H9 (cell line): ENCODE measurements around the gene DLX6. TPM values are rescaled to one million over a fixed set of nuclear protein-coding genes. Genes with fewer than 3 reads are reported as not detected.

Source experiments
- DNase-seq: peaks from one replicate; pipeline ENCODE4 v3.0.0-alpha.2; 2017
- H2AFZ ChIP-seq: one replicate; pipeline ENCODE4 v1.6.1; 2013; ENCODE audit warnings: mild to moderate bottlenecking, low read length, control low read depth, moderate library complexity
- H2AK5ac ChIP-seq: 2 replicates; pipeline ENCODE4 v1.6.1; 2013; ENCODE audit warnings: low read length, control low read depth, mixed read lengths; ENCODE audit not compliant: insufficient read length
- H2BK120ac ChIP-seq: one replicate; pipeline ENCODE4 v1.6.1; 2013; ENCODE audit warnings: low read depth, mild to moderate bottlenecking, low read length, control low read depth, inconsistent platforms; ENCODE audit not compliant: poor library complexity, severe bottlenecking
- H2BK12ac ChIP-seq: 2 replicates; pipeline ENCODE4 v1.6.1; 2013; ENCODE audit warnings: low read length, control low read depth, mixed read lengths, low read depth; ENCODE audit not compliant: insufficient read length
- H2BK15ac ChIP-seq: 2 replicates; pipeline ENCODE4 v1.6.1; 2013; ENCODE audit warnings: low read depth, low read length, control low read depth
- H2BK20ac ChIP-seq: one replicate; pipeline ENCODE4 v1.6.1; 2013; ENCODE audit warnings: low read depth, mild to moderate bottlenecking, low read length, control low read depth, inconsistent platforms; ENCODE audit not compliant: poor library complexity, severe bottlenecking
- H2BK5ac ChIP-seq: 2 replicates; pipeline ENCODE4 v1.6.1; 2013; ENCODE audit warnings: low read length, control low read depth, mixed read lengths; ENCODE audit not compliant: insufficient read length
- H3K14ac ChIP-seq: 2 replicates; pipeline ENCODE4 v1.6.1; 2013; ENCODE audit warnings: low read length, control low read depth; ENCODE audit not compliant: insufficient read depth
- H3K18ac ChIP-seq: 2 replicates; pipeline ENCODE4 v1.6.1; 2013; ENCODE audit warnings: low read depth, mild to moderate bottlenecking, mixed read lengths, low read length, control low read depth; ENCODE audit not compliant: insufficient read length
- H3K23ac ChIP-seq: 2 replicates; pipeline ENCODE4 v1.6.1; 2013; ENCODE audit warnings: low read length, control low read depth, mixed read lengths, low read depth; ENCODE audit not compliant: insufficient read length
- H3K23me2 ChIP-seq: 2 replicates; pipeline ENCODE4 v1.6.1; 2013; ENCODE audit warnings: low read depth, mild to moderate bottlenecking, mixed read lengths, low read length, control low read depth; ENCODE audit not compliant: insufficient read length, poor library complexity, severe bottlenecking
- H3K27ac ChIP-seq: 2 replicates; pipeline ENCODE4 v1.5.1; 2013; ENCODE audit warnings: low read length, control low read depth, mixed read lengths, low read depth; ENCODE audit not compliant: insufficient read length
- H3K27me3 ChIP-seq: 2 replicates; pipeline ENCODE4 v1.6.1; 2013; ENCODE audit warnings: low read length, control low read depth, inconsistent platforms; ENCODE audit not compliant: insufficient read depth
- H3K4ac ChIP-seq: 2 replicates; pipeline ENCODE4 v1.6.1; 2013; ENCODE audit warnings: low read depth, mild to moderate bottlenecking, control low read depth, inconsistent platforms, low read length, moderate library complexity
- H3K4me1 ChIP-seq: 2 replicates; pipeline ENCODE4 v1.6.1; 2013; ENCODE audit warnings: low read length, control low read depth, inconsistent platforms; ENCODE audit not compliant: insufficient read depth
- H3K4me2 ChIP-seq: 2 replicates; pipeline ENCODE4 v1.6.1; 2013; ENCODE audit warnings: low read length, control low read depth, mixed read lengths; ENCODE audit not compliant: insufficient read length, insufficient read depth
- H3K56ac ChIP-seq: 2 replicates; pipeline ENCODE4 v1.6.1; 2013; ENCODE audit warnings: low read depth, mild to moderate bottlenecking, mixed read lengths, low read length, control low read depth; ENCODE audit not compliant: insufficient read length
- H3K79me1 ChIP-seq: 2 replicates; pipeline ENCODE4 v1.6.1; 2013; ENCODE audit warnings: low read depth, mild to moderate bottlenecking, moderate library complexity, low read length, control low read depth, inconsistent platforms; ENCODE audit not compliant: insufficient read depth, poor library complexity, severe bottlenecking
- H3K79me2 ChIP-seq: 2 replicates; pipeline ENCODE4 v1.6.1; 2013; ENCODE audit warnings: low read length, control low read depth, inconsistent platforms; ENCODE audit not compliant: insufficient read depth
- H3K9ac ChIP-seq: 2 replicates; pipeline ENCODE4 v1.6.1; 2013; ENCODE audit warnings: low read length, control low read depth, mixed read lengths; ENCODE audit not compliant: insufficient read length; ENCODE audit errors: extremely low read depth
- H3K9me3 ChIP-seq: one replicate; pipeline ENCODE4 v1.6.1; 2013; ENCODE audit warnings: low read depth, low read length, inconsistent platforms; ENCODE audit not compliant: control insufficient read depth
- H3T11ph ChIP-seq: one replicate; pipeline ENCODE4 v1.6.1; 2013; ENCODE audit warnings: mild to moderate bottlenecking, low read length, control low read depth, inconsistent platforms
- H4K20me1 ChIP-seq: one replicate; pipeline ENCODE4 v1.6.1; 2013; ENCODE audit not compliant: control insufficient read depth, insufficient read length, insufficient read depth
- H4K5ac ChIP-seq: 2 replicates; pipeline ENCODE4 v1.6.1; 2013; ENCODE audit warnings: low read depth, mild to moderate bottlenecking, mixed read lengths, low read length, control low read depth; ENCODE audit not compliant: insufficient read length
- H4K8ac ChIP-seq: replicated peaks from 2 replicates; pipeline ENCODE4 v1.6.1; 2013; ENCODE audit warnings: low read length, control low read depth, mixed read lengths, low read depth; ENCODE audit not compliant: insufficient read length
- H4K91ac ChIP-seq: 2 replicates; pipeline ENCODE4 v1.6.1; 2013; ENCODE audit warnings: low read depth, mild to moderate bottlenecking, moderate library complexity, mixed read lengths, low read length, control low read depth; ENCODE audit not compliant: insufficient read length
- H3K27ac Mint-ChIP-seq, 3 experiments: 2 replicates in 2 of 3; 3 replicates in 1 of 3; pipeline ENCODE4 v1.8.0; 2020 to 2021; ENCODE audit warnings: mixed read lengths in 3 of 3, mild to moderate bottlenecking in 1 of 3, moderate library complexity in 1 of 3
- H3K27me3 Mint-ChIP-seq: 2 replicates; pipeline ENCODE4 v1.8.0; 2021; ENCODE audit warnings: low read depth, mild to moderate bottlenecking, moderate library complexity, mixed read lengths
- H3K36me3 Mint-ChIP-seq, 3 experiments: 2 replicates in 2 of 3; 3 replicates in 1 of 3; pipeline ENCODE4 v1.8.0; 2020 to 2021; ENCODE audit warnings: low read depth in 3 of 3, mixed read lengths in 3 of 3; ENCODE audit not compliant: insufficient read depth in 1 of 3
- H3K4me1 Mint-ChIP-seq, 2 experiments: 2 replicates each; pipeline ENCODE4 v1.8.0; 2020; ENCODE audit warnings: mixed read lengths in 2 of 2
- H3K4me3 Mint-ChIP-seq, 2 experiments: 2 replicates in 1 of 2; 3 replicates in 1 of 2; pipeline ENCODE4 v1.8.0; 2020 to 2021; ENCODE audit warnings: mild to moderate bottlenecking in 2 of 2, mixed read lengths in 2 of 2, moderate library complexity in 1 of 2
- H3K9me3 Mint-ChIP-seq, 2 experiments: 2 replicates in 1 of 2; 3 replicates in 1 of 2; pipeline ENCODE4 v1.8.0; 2020; ENCODE audit warnings: mild to moderate bottlenecking in 2 of 2, mixed read lengths in 2 of 2, moderate library complexity in 1 of 2
- WGBS: extraction: QIAGEN DNeasy Blood & Tissue Kit; methylation state at CpG from one replicate; pipeline ENCODE4 v1.1.7; 2013; ENCODE audit warnings: missing lambda C conversion rate, low lambda C conversion rate, mixed read lengths; ENCODE audit not compliant: insufficient read length; ENCODE audit errors: extremely low coverage; 5-methylcytosine and 5-hydroxymethylcytosine counted together
- total RNA-seq: library from RNA; stranded (reverse); gene quantifications from 2 replicates; pipeline ENCODE4 v1.2.1, GENCODE V29; 2021
- TF ChIP-seq, protein P1 (sequence below): fragments of 200-600 bp; sonication (generic); conservative IDR thresholded peaks from 3 replicates; pipeline ENCODE4 v1.8.0; 2021; ENCODE audit warnings: antibody characterized with exemption, mild to moderate bottlenecking

The DLX6 gene
- total RNA-seq, 1 experiment from 2014 or later, result 0.24 TPM

DNA sequence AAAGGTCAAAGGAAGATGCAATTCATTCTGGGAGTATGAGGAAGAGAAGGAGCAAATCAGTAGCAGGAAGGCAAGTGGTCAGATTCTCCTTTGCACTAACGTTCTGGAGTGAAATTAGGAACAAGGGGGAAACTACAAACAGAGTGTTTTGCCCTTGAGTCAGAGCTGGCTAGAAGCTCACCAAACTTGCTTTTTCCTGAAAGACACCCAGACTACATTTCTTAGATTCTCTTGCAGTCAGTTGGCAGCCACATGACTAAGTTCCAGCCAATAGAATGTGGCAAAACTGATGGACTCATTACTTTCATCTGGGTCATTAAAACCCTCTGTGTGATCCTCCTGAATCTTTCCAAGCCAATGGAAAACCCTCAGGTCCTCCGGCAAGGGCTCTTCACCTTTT lies 37.9 kb downstream of the DLX6 start:
- Histone ChIP-seq H2BK15ac (no peak overlapping the region), H3K56ac (no peak overlapping the region), H2BK20ac (no peak overlapping the region), H3K79me2 (no peaks in the 10 kb centered on the region), H3K27ac (no peak overlapping the region), H4K20me1 (no peaks in the 10 kb centered on the region), H3K27me3 (no peaks in the 10 kb centered on the region), H3K4me2 (no peak overlapping the region), H4K5ac (no peak overlapping the region), H4K91ac (no peak overlapping the region), H2BK120ac (no peak overlapping the region), H3K9ac (no peak overlapping the region), H3K18ac (no peak overlapping the region), H2AK5ac (no peak overlapping the region), H3K79me1 (no peaks in the 10 kb centered on the region), H3K4ac (no peak overlapping the region), H3K23ac (no peak overlapping the region), H2BK5ac (no peak overlapping the region), H3K14ac (no peak overlapping the region), H3T11ph (no peak overlapping the region), H3K4me1 (no peaks in the 10 kb centered on the region), H2AFZ (no peak overlapping the region), H3K9me3 (no peaks in the 10 kb centered on the region), H3K23me2 (no peaks in the 10 kb centered on the region), H2BK12ac (no peak overlapping the region), H4K8ac (no peak overlapping the region)
- no CpG with 5 or more reads among the region's 2 CpGs for WGBS
- no peak for DNase-seq
- no peak overlapping the region for H3K4me3 Mint-ChIP-seq
- no peaks in the 10 kb centered on the region; a peak in 1 of 5 replicates for H3K9me3 Mint-ChIP-seq
- TF ChIP-seq, protein P1, sequence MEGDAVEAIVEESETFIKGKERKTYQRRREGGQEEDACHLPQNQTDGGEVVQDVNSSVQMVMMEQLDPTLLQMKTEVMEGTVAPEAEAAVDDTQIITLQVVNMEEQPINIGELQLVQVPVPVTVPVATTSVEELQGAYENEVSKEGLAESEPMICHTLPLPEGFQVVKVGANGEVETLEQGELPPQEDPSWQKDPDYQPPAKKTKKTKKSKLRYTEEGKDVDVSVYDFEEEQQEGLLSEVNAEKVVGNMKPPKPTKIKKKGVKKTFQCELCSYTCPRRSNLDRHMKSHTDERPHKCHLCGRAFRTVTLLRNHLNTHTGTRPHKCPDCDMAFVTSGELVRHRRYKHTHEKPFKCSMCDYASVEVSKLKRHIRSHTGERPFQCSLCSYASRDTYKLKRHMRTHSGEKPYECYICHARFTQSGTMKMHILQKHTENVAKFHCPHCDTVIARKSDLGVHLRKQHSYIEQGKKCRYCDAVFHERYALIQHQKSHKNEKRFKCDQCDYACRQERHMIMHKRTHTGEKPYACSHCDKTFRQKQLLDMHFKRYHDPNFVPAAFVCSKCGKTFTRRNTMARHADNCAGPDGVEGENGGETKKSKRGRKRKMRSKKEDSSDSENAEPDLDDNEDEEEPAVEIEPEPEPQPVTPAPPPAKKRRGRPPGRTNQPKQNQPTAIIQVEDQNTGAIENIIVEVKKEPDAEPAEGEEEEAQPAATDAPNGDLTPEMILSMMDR, result no peak
- H3K36me3 Mint-ChIP-seq, result no peaks in the 10 kb centered on the region
- no peak overlapping the region for H3K27ac Mint-ChIP-seq
- H3K27me3 Mint-ChIP-seq, result peaks cover 60% of the 10 kb centered on the region
- no peaks in the 10 kb centered on the region for H3K4me1 Mint-ChIP-seq

Other genes with a start within 250 kb of the DLX6 start
- gene DLX5, start 19.3 kb downstream of the DLX6 start, total RNA-seq, result 0.22 TPM in 1 of 2 replicates, not detected in the other
- 14.1 and 18.7 TPM in 2 replicates for gene SDHAF3, start 112.1 kb downstream of the DLX6 start, total RNA-seq